SK-N-SH (cell line): Measurements from ENCODE around the gene CSNK1G2. TPM values are rescaled to one million over a fixed set of nuclear protein-coding genes. Genes with fewer than 3 reads are reported as not detected.

Experiments used
- CTCF ChIA-PET: fragments of 300-600, 350-600 bp; formaldehyde crosslinking; extraction: SDS; loops from one replicate; lab custom pipeline; 2021; lab: Yijun Ruan, JAX
- POLR2A ChIA-PET: fragments of 350-600 bp; sonication (Branson Sonifier 250); formaldehyde crosslinking; extraction: SDS; loops from one replicate; lab custom pipeline; 2020; ENCODE audit warnings: antibody characterized with exemption, inconsistent platforms; lab: Yijun Ruan, JAX
- DNase-seq: peaks from one replicate; pipeline ENCODE4 v3.0.0; 2012
- H2AFZ ChIP-seq: fragments of 200-600 bp; sonication (generic); 2 replicates; pipeline ENCODE4 v1.8.1; 2016; ENCODE audit warnings: antibody characterized with exemption, mild to moderate bottlenecking, low read depth
- H3F3A ChIP-seq: fragments of 200-600 bp; sonication (generic); replicated peaks from 2 replicates; pipeline ENCODE3; 2016; ENCODE audit warnings: antibody characterized with exemption, mild to moderate bottlenecking; ENCODE audit not compliant: insufficient read depth
- H3K27ac ChIP-seq, 2 experiments: fragments of 200-500 bp in 1 of 2; fragments of 200-600 bp in 1 of 2; sonication (Bioruptor generic) in 1 of 2; sonication (generic), shearing (Covaris generic) in 1 of 2; 2 replicates each; pipeline versions ENCODE4 v1.5.1 to v1.6.1; 2014 to 2016; ENCODE audit warnings: low read depth in 2 of 2, inconsistent platforms in 1 of 2, low read length in 1 of 2, mild to moderate bottlenecking in 1 of 2, mixed read lengths in 1 of 2
- H3K27me3 ChIP-seq: fragments of 200-600 bp; sonication (generic), shearing (Covaris generic); 2 replicates; pipeline ENCODE4 v1.6.1; 2016; ENCODE audit warnings: mixed run types; ENCODE audit not compliant: insufficient read depth
- H3K36me3 ChIP-seq, 2 experiments: fragments of 200-500 bp in 1 of 2; fragments of 200-600 bp in 1 of 2; sonication (Bioruptor generic) in 1 of 2; sonication (generic) in 1 of 2; replicated peaks in 1 of 2; 2 replicates each; pipeline versions ENCODE3 to v1.5.1; 2014 to 2016; ENCODE audit warnings: low read length in 1 of 2, mild to moderate bottlenecking in 1 of 2; ENCODE audit not compliant: insufficient read depth in 2 of 2, control insufficient read depth in 1 of 2
- H3K4me1 ChIP-seq, 2 experiments: fragments of 200-500 bp in 1 of 2; fragments of 200-600 bp in 1 of 2; sonication (Bioruptor generic) in 1 of 2; sonication (generic), shearing (Covaris generic) in 1 of 2; 2 replicates each; pipeline versions ENCODE4 v1.5.1 to v1.6.1; 2014 to 2016; ENCODE audit warnings: low read depth in 1 of 2, low read length in 1 of 2, mixed run types in 1 of 2; ENCODE audit not compliant: insufficient read depth in 2 of 2, control insufficient read depth in 1 of 2
- H3K4me2 ChIP-seq: fragments of 200-600 bp; sonication (generic), shearing (Covaris generic); 2 replicates; pipeline ENCODE4 v1.6.1; 2017; ENCODE audit warnings: mixed run types
- H3K4me3 ChIP-seq, 2 experiments: fragments of 200-500 bp in 1 of 2; fragments of 200-600 bp in 1 of 2; sonication (Bioruptor generic) in 1 of 2; sonication (generic), shearing (Covaris generic) in 1 of 2; 2 replicates each; pipeline versions ENCODE4 v1.5.1 to v1.8.1; 2014 to 2016; ENCODE audit warnings: low read depth in 2 of 2, inconsistent platforms in 1 of 2, low read length in 1 of 2, mild to moderate bottlenecking in 1 of 2, mixed read lengths in 1 of 2, moderate library complexity in 1 of 2
- H3K79me2 ChIP-seq: fragments of 200-600 bp; sonication (generic); 2 replicates; pipeline ENCODE4 v1.8.1; 2017; ENCODE audit warnings: mild to moderate bottlenecking; ENCODE audit not compliant: insufficient read depth
- H3K9ac ChIP-seq: fragments of 200-600 bp; sonication (generic); 2 replicates; pipeline ENCODE4 v1.6.1; 2017; ENCODE audit warnings: mixed run types
- H3K9me2 ChIP-seq: fragments of 200-600 bp; sonication (generic); 2 replicates; pipeline ENCODE4 v1.6.1; 2017; ENCODE audit warnings: mixed run types
- H3K9me3 ChIP-seq: fragments of 200-600 bp; sonication (generic); 2 replicates; pipeline ENCODE4 v1.6.1; 2017; ENCODE audit warnings: mixed run types, mild to moderate bottlenecking, moderate library complexity
- H4K20me1 ChIP-seq: fragments of 200-600 bp; sonication (generic); 2 replicates; pipeline ENCODE4 v1.6.1; 2017; ENCODE audit warnings: mild to moderate bottlenecking, mixed run types; ENCODE audit not compliant: insufficient read depth
- ELF1 ChIP-seq: IDR thresholded peaks from 2 replicates; pipeline ENCODE4 v1.4.0; 2012
- EP300 ChIP-seq, 2 experiments: IDR thresholded peaks; 2 replicates each; pipeline versions ENCODE4 v1.4.0 to v1.6.1; 2012; ENCODE audit warnings: borderline replicate concordance in 1 of 2, low read depth in 1 of 2, low read length in 1 of 2
- EZH2phosphoT487 ChIP-seq: fragments of 200-600 bp; sonication (generic); IDR thresholded peaks from 2 replicates; pipeline ENCODE4 v1.6.1; 2017; ENCODE audit warnings: low read depth, mixed run types, mild to moderate bottlenecking, antibody characterized with exemption, moderate library complexity, borderline replicate concordance
- FOSL2 ChIP-seq: IDR thresholded peaks from 2 replicates; pipeline ENCODE4 v1.4.0; 2012; ENCODE audit warnings: low read depth, mild to moderate bottlenecking, moderate library complexity, borderline replicate concordance
- FOXJ3 ChIP-seq: sonication (generic); formaldehyde crosslinking; IDR thresholded peaks from 2 replicates; pipeline ENCODE4 v1.5.1; 2020; ENCODE audit warnings: mild to moderate bottlenecking, missing genetic modification reagents
- FOXM1 ChIP-seq: IDR thresholded peaks from 2 replicates; pipeline ENCODE4 v1.4.0; 2012; ENCODE audit warnings: low read depth, mild to moderate bottlenecking
- GABPA ChIP-seq: IDR thresholded peaks from 2 replicates; pipeline ENCODE4 v1.4.0; 2012; ENCODE audit warnings: low read depth, mild to moderate bottlenecking
- GATA2 ChIP-seq: sonication (generic); formaldehyde crosslinking; IDR thresholded peaks from 2 replicates; pipeline ENCODE4 v1.5.0; 2020; ENCODE audit warnings: mild to moderate bottlenecking, missing genetic modification reagents
- MEF2A ChIP-seq: IDR thresholded peaks from 2 replicates; pipeline ENCODE4 v1.4.0; 2012; ENCODE audit warnings: low read depth, borderline replicate concordance
- MXI1 ChIP-seq: IDR thresholded peaks from 2 replicates; pipeline ENCODE4 v1.6.1; 2012; ENCODE audit warnings: mild to moderate bottlenecking, low read depth, low read length, improper control_type of control experiment
- NFIC ChIP-seq: IDR thresholded peaks from 2 replicates; pipeline ENCODE4 v1.4.0; 2012; ENCODE audit warnings: borderline replicate concordance
- RAD21 ChIP-seq: IDR thresholded peaks from 2 replicates; pipeline ENCODE4 v1.6.1; 2012; ENCODE audit warnings: mild to moderate bottlenecking, low read length
- RCOR1 ChIP-seq: fragments of 150-350 bp; IDR thresholded peaks from 2 replicates; pipeline ENCODE4 v1.6.1; 2017; ENCODE audit warnings: antibody characterized with exemption, low read length
- RFX5 ChIP-seq: IDR thresholded peaks from 2 replicates; pipeline ENCODE4 v1.6.1; 2012; ENCODE audit warnings: mild to moderate bottlenecking, improper control_type of control experiment, low read length
- SMC3 ChIP-seq: IDR thresholded peaks from 2 replicates; pipeline ENCODE4 v1.6.1; 2012; ENCODE audit warnings: low read depth, low read length, improper control_type of control experiment
- TAF1 ChIP-seq: IDR thresholded peaks from 2 replicates; pipeline ENCODE4 v1.6.1; 2012; ENCODE audit warnings: low read depth, mild to moderate bottlenecking, low read length, moderate library complexity, borderline replicate concordance
- YY1 ChIP-seq: IDR thresholded peaks from 2 replicates; pipeline ENCODE4 v1.4.0; 2012; ENCODE audit warnings: low read depth, mild to moderate bottlenecking
- WGBS: methylation state at CpG from one replicate; pipeline ENCODE4 v1.1.6; 2017; ENCODE audit warnings: low lambda C conversion rate; 5-methylcytosine and 5-hydroxymethylcytosine counted together
- polyA plus RNA-seq, 3 experiments: library from polyadenylated mRNA; depleted of rRNA; stranded (reverse); fragments of >200 nt; gene quantifications; 2 replicates each; pipeline ENCODE4 v1.2.3, GENCODE V29; 2012
- TF ChIP-seq, protein P1 (sequence below): IDR thresholded peaks from 2 replicates; pipeline ENCODE4 v1.4.0; 2012; ENCODE audit warnings: low read depth
- TF ChIP-seq, protein P2 (sequence below): IDR thresholded peaks from 2 replicates; pipeline ENCODE4 v1.6.1; 2012; ENCODE audit warnings: mild to moderate bottlenecking, low read depth, low read length, moderate library complexity
- TF ChIP-seq, protein P3 (sequence below): IDR thresholded peaks from 2 replicates; pipeline ENCODE4 v1.4.0; 2012; ENCODE audit warnings: low read depth, borderline replicate concordance
- TF ChIP-seq, protein P4 (sequence below): fragments of 150-350 bp; IDR thresholded peaks from 2 replicates; pipeline ENCODE4 v1.6.1; 2017; ENCODE audit warnings: antibody characterized with exemption, low read length, low read depth, borderline replicate concordance
- TF ChIP-seq, protein P5 (sequence below): IDR thresholded peaks from 2 replicates; pipeline ENCODE4; 2012
- TF ChIP-seq, protein P6 (sequence below): IDR thresholded peaks from 2 replicates; pipeline ENCODE4 v1.4.0; 2012; ENCODE audit warnings: low read depth, borderline replicate concordance

CSNK1G2 gene
- polyA plus RNA-seq, 1 of the 3 experiments (the other 2 are of a cell fraction) = 79.4 TPM

DNA sequence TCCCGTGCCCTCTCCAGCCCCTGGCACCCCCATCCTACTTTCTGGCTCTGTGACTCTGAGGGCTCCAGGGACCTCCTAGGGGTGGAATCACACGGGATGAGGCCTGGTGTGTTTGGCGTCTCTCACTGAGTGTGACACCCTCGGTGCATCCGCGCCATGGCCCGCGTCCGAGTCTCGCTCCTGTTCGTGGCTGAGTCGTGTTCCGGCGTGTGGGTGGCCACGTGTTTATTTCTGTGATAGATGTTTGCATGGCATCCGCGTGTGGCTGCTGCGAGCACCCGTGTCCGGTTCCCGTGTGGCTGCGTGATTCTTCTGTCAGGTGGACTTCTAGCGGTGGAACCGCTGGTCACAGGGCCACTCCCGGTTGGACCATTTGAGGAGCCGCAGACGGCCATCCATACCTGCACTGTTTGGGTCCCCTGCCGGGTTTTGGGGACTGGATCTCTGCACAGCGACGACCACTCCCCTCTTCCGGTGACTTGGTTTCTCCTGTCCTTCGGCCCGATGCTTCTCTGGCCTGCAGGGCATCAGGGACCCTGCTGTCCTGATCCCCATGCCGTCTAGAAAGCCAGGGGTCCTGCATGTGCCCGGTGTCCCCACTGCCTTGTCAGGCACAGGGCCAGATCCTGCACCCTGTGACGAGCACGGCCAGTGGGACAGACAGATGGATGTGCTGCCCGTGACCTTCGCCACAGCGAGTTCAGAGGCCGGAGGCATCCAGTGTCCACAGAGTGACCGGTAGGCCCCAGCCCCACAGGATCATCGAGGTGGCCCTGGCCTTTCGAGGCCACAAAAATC lies 8.5 kb downstream of the CSNK1G2 start (continued):
- TF ChIP-seq, protein P1, sequence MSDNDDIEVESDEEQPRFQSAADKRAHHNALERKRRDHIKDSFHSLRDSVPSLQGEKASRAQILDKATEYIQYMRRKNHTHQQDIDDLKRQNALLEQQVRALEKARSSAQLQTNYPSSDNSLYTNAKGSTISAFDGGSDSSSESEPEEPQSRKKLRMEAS = no peak
- no peak for TF ChIP-seq RFX5
- no peak for TF ChIP-seq EP300 (IDR thresholded peaks at IDR 0.05; ENCODE audit: borderline replicate concordance in 1 of 2, low read depth in 1 of 2, low read length in 1 of 2)
- no peak for TF ChIP-seq RCOR1
- TF ChIP-seq NFIC = no peak
- no peak for TF ChIP-seq GATA2 (CRISPR knock-in tag)
- TF ChIP-seq, protein P2, sequence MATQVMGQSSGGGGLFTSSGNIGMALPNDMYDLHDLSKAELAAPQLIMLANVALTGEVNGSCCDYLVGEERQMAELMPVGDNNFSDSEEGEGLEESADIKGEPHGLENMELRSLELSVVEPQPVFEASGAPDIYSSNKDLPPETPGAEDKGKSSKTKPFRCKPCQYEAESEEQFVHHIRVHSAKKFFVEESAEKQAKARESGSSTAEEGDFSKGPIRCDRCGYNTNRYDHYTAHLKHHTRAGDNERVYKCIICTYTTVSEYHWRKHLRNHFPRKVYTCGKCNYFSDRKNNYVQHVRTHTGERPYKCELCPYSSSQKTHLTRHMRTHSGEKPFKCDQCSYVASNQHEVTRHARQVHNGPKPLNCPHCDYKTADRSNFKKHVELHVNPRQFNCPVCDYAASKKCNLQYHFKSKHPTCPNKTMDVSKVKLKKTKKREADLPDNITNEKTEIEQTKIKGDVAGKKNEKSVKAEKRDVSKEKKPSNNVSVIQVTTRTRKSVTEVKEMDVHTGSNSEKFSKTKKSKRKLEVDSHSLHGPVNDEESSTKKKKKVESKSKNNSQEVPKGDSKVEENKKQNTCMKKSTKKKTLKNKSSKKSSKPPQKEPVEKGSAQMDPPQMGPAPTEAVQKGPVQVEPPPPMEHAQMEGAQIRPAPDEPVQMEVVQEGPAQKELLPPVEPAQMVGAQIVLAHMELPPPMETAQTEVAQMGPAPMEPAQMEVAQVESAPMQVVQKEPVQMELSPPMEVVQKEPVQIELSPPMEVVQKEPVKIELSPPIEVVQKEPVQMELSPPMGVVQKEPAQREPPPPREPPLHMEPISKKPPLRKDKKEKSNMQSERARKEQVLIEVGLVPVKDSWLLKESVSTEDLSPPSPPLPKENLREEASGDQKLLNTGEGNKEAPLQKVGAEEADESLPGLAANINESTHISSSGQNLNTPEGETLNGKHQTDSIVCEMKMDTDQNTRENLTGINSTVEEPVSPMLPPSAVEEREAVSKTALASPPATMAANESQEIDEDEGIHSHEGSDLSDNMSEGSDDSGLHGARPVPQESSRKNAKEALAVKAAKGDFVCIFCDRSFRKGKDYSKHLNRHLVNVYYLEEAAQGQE = no peak
- TF ChIP-seq, protein P3, sequence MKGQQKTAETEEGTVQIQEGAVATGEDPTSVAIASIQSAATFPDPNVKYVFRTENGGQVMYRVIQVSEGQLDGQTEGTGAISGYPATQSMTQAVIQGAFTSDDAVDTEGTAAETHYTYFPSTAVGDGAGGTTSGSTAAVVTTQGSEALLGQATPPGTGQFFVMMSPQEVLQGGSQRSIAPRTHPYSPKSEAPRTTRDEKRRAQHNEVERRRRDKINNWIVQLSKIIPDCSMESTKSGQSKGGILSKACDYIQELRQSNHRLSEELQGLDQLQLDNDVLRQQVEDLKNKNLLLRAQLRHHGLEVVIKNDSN = no peak

DNA sequence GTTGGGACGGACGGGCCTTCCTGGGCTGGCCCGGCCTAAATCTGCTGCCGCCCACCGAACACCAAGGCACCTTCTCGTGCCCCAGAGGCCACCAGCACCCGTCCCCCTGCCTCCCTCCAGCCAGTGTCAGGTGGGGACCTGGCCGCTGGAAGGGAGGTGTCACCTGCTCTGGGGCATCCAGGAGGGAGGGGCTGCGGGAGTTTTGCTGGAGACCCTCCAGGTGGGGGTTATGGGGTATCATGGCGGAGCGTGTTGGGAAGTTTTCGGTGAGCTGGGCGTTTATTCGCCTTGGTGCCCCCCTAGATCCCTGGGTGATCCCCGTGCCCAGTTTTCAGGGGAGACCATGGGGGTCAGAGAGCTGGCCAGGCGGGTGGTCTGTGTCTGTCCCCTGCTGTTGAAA lies 9.7 kb downstream of the CSNK1G2 start:
- DNase-seq = no peak
- no peak overlapping the region for H3K4me3 ChIP-seq
- no peaks in the 10 kb centered on the region for H3K9me3 ChIP-seq
- H3K79me2 ChIP-seq = peaks cover 99% of the 10 kb centered on the region
- H3K9ac ChIP-seq = no peak overlapping the region
- no peak overlapping the region for H3K4me2 ChIP-seq
- H2AFZ ChIP-seq = no peak overlapping the region
- CTCF ChIA-PET = interaction anchor here (1.5 kb wide), 1 partner anchor 26 kb away, joined by 3 read pairs; no protein-coding TSS in a partner anchor
- peaks cover 0 to 6% of the 10 kb centered on the region in 2 experiments for H3K36me3 ChIP-seq
- POLR2A ChIA-PET = no interaction called here
- H4K20me1 ChIP-seq = peaks cover 73% of the 10 kb centered on the region
- WGBS = 100% methylated on average over 2 of the region's 16 CpGs
- H3K4me1 ChIP-seq = no peaks in the 10 kb centered on the region
- H3K9me2 ChIP-seq = no peaks in the 10 kb centered on the region
- H3K27me3 ChIP-seq = no peaks in the 10 kb centered on the region
- no peaks in the 10 kb centered on the region for H3F3A ChIP-seq
- H3K27ac ChIP-seq = no peak overlapping the region
- TF ChIP-seq RAD21 (no peak), RFX5 (no peak), YY1 (no peak), SMC3 (no peak), NFIC (no peak), FOXM1 (no peak), ELF1 (no peak), MEF2A (no peak), EZH2phosphoT487 (no peak), RCOR1 (no peak), FOSL2 (no peak), MXI1 (no peak), FOXJ3 (no peak), TAF1 (no peak), GABPA (no peak)
- TF ChIP-seq, protein P4, sequence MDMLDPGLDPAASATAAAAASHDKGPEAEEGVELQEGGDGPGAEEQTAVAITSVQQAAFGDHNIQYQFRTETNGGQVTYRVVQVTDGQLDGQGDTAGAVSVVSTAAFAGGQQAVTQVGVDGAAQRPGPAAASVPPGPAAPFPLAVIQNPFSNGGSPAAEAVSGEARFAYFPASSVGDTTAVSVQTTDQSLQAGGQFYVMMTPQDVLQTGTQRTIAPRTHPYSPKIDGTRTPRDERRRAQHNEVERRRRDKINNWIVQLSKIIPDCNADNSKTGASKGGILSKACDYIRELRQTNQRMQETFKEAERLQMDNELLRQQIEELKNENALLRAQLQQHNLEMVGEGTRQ = no peak
- TF ChIP-seq, protein P5, sequence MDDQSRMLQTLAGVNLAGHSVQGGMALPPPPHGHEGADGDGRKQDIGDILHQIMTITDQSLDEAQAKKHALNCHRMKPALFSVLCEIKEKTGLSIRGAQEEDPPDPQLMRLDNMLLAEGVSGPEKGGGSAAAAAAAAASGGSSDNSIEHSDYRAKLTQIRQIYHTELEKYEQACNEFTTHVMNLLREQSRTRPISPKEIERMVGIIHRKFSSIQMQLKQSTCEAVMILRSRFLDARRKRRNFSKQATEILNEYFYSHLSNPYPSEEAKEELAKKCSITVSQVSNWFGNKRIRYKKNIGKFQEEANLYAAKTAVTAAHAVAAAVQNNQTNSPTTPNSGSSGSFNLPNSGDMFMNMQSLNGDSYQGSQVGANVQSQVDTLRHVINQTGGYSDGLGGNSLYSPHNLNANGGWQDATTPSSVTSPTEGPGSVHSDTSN = no peak
- TF ChIP-seq, protein P6, sequence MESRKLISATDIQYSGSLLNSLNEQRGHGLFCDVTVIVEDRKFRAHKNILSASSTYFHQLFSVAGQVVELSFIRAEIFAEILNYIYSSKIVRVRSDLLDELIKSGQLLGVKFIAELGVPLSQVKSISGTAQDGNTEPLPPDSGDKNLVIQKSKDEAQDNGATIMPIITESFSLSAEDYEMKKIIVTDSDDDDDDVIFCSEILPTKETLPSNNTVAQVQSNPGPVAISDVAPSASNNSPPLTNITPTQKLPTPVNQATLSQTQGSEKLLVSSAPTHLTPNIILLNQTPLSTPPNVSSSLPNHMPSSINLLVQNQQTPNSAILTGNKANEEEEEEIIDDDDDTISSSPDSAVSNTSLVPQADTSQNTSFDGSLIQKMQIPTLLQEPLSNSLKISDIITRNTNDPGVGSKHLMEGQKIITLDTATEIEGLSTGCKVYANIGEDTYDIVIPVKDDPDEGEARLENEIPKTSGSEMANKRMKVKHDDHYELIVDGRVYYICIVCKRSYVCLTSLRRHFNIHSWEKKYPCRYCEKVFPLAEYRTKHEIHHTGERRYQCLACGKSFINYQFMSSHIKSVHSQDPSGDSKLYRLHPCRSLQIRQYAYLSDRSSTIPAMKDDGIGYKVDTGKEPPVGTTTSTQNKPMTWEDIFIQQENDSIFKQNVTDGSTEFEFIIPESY = no peak
